ENCODE data around the gene DYNLT1. TPM values are rescaled to one million over a fixed set of nuclear protein-coding genes. Genes with fewer than 3 reads are reported as not detected.
A peak's percentile ranks its signal among the peaks of the same experiment; 100 is the strongest.

DYNLT1 gene
- total RNA-seq (2021) = 105 and 117 TPM in 2 replicates
- long read RNA-seq, transcript DYNLT1-203 (5 exons, 726 nt) = major isoform, 45 of 58 reads
- long read RNA-seq, partial matches to known transcripts = 2 of 58 reads
- long read RNA-seq, other reads (novel, unspliced or antisense) = 8 of 58 reads

DNA sequence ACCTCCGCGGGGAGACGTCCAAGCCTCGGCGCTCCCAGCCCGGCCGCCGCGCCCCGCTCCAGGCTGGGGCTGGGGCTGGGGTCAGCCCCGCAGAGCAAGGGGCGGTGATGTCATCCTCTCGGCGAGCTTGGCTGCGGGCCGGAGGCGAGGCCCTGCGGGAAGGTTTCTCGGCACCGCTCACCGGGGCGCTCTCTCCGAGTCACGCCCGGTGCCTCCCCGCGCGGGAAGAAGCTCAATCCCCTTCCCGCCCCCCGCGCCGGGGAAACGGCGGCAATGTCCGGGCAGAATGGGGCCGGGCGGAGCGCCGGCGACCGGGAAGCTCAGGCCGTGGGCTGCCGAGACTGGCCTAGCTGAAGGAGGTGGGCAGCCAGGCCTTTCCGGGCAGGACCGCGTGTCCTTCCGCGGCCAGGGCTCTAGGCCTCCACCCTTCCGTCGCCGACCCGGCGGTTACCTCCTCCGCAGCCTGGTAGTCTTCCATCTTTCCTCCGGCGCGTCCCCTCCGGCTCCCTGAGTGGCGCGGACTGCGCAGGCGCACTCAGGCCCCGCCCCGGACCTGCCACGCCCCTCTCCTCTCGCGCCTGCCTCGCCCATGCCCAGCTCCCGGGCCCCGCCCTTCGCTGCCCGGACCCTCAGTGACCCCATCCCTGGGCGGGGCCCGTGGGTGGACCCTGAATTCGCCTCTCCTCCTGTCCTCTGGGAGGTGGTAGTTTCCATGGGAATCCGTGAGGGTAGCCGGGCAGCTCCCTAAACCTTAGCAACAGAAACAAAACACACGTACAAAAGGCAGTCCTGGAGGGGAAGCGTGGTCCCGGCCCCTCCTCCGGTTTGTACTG lies at the start of gene DYNLT1:
DYNLT1 (minus strand) TSS at position 513 of the 833 bp plus-strand sequence; CDS start at position 478, 35 bp downstream.
- Histone ChIP-seq H2BK20ac (ENCODE audit: low read depth, low read length, poor library complexity, severe bottlenecking) (no peak within 1 kb of the TSS), H3K79me1 (ENCODE audit: insufficient read depth, low read depth, low read length, poor library complexity, severe bottlenecking) (no peaks in the 10 kb centered on the region), H3K14ac (ENCODE audit: insufficient read depth, low read length) (peak within 1 kb of the TSS; percentile 95), H4K20me1 (ENCODE audit: control insufficient read depth, insufficient read depth, insufficient read length) (no peaks in the 10 kb centered on the region), H4K91ac (ENCODE audit: insufficient read length, low read depth, low read length) (no peak within 1 kb of the TSS), H2BK12ac (ENCODE audit: insufficient read length, low read depth, low read length) (no peak within 1 kb of the TSS), H2BK5ac (ENCODE audit: insufficient read length, low read length) (no peak within 1 kb of the TSS), H4K8ac (replicated peaks; ENCODE audit: insufficient read length, low read depth, low read length) (no peak within 1 kb of the TSS), H3K79me2 (ENCODE audit: insufficient read depth, low read length) (no peaks in the 10 kb centered on the region; the same call in 1 of the 2 replicates), H3T11ph (ENCODE audit: low read length) (no peak within 1 kb of the TSS), H3K27me3 (ENCODE audit: insufficient read depth, low read length) (peaks cover 5% of the 10 kb centered on the region; the same call in 1 of the 2 replicates), H2AFZ (ENCODE audit: low read length) (no peak within 1 kb of the TSS), H2BK15ac (ENCODE audit: low read depth, low read length) (no peak within 1 kb of the TSS), H2BK120ac (ENCODE audit: low read depth, low read length, poor library complexity, severe bottlenecking) (no peak within 1 kb of the TSS), H3K4me2 (ENCODE audit: insufficient read depth, insufficient read length, low read length) (peak within 1 kb of the TSS; percentile 98), H3K56ac (ENCODE audit: insufficient read length, low read depth, low read length) (no peak within 1 kb of the TSS), H3K4me1 (ENCODE audit: insufficient read depth, low read length) (no peaks in the 10 kb centered on the region), H3K9ac (ENCODE audit: extremely low read depth, insufficient read length, low read length) (peak within 1 kb of the TSS; percentile 60), H3K18ac (ENCODE audit: insufficient read length, low read depth, low read length) (peak within 1 kb of the TSS; percentile 92), H3K4ac (ENCODE audit: low read depth, low read length) (no peak within 1 kb of the TSS), H2AK5ac (ENCODE audit: insufficient read length, low read length) (no peak within 1 kb of the TSS), H4K5ac (ENCODE audit: insufficient read length, low read depth, low read length) (no peak within 1 kb of the TSS), H3K9me3 (ENCODE audit: control insufficient read depth, low read depth, low read length) (no peaks in the 10 kb centered on the region), H3K23ac (ENCODE audit: insufficient read length, low read depth, low read length) (no peak within 1 kb of the TSS), H3K23me2 (ENCODE audit: insufficient read length, low read depth, low read length, poor library complexity, severe bottlenecking) (peaks cover 4% of the 10 kb centered on the region), H3K27ac (ENCODE audit: insufficient read length, low read depth, low read length) (no peak within 1 kb of the TSS)
- TF ChIP-seq, protein P1, sequence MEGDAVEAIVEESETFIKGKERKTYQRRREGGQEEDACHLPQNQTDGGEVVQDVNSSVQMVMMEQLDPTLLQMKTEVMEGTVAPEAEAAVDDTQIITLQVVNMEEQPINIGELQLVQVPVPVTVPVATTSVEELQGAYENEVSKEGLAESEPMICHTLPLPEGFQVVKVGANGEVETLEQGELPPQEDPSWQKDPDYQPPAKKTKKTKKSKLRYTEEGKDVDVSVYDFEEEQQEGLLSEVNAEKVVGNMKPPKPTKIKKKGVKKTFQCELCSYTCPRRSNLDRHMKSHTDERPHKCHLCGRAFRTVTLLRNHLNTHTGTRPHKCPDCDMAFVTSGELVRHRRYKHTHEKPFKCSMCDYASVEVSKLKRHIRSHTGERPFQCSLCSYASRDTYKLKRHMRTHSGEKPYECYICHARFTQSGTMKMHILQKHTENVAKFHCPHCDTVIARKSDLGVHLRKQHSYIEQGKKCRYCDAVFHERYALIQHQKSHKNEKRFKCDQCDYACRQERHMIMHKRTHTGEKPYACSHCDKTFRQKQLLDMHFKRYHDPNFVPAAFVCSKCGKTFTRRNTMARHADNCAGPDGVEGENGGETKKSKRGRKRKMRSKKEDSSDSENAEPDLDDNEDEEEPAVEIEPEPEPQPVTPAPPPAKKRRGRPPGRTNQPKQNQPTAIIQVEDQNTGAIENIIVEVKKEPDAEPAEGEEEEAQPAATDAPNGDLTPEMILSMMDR (conservative IDR thresholded peaks at IDR 0.05) = no peak
- WGBS (ENCODE audit: extremely low coverage, insufficient read length, low lambda C conversion rate) = no CpG with 5 or more reads among the region's 81 CpGs
- Mint-ChIP-seq H3K9me3 (no peaks in the 10 kb centered on the region), H3K36me3 (ENCODE audit: insufficient read depth in 1 of 3, low read depth in 3 of 3) (peaks cover 3 to 17% (median 8%) of the 10 kb centered on the region in 3 experiments; a peak in 6 of 7 replicates), H3K27me3 (ENCODE audit: low read depth) (peaks cover 19% of the 10 kb centered on the region), H3K27ac (peak within 1 kb of the TSS; percentile 35 to 91 (median 83); a peak in 4 of 7 replicates), H3K4me1 (peaks cover 28 to 30% of the 10 kb centered on the region in 2 experiments), H3K4me3 (peak within 1 kb of the TSS; percentile 93 to 98)
- peak; percentile 96 for DNase-seq
